SU-DHL-6 (cell line): ENCODE measurements around the gene RNGTT.

Experiments
- H2AFZ ChIP-seq: fragments of 200-600 bp; sonication (generic); 2 replicates; pipeline ENCODE4 v1.6.1; 2014; ENCODE audit warnings: low read depth, mild to moderate bottlenecking, moderate library complexity, mixed read lengths, antibody characterized with exemption, low read length; ENCODE audit not compliant: severe bottlenecking
- H3F3A ChIP-seq: fragments of 200-600 bp; shearing (Covaris generic); 2 replicates; pipeline ENCODE4 v1.6.0; 2016; ENCODE audit warnings: antibody characterized with exemption, mild to moderate bottlenecking; ENCODE audit not compliant: insufficient read depth
- H3K27ac ChIP-seq: fragments of 200-600 bp; sonication (generic); 2 replicates; pipeline ENCODE4 v1.5.1; 2016; ENCODE audit warnings: low read depth, mild to moderate bottlenecking, low read length, moderate library complexity, mixed read lengths
- H3K27me3 ChIP-seq: fragments of 200-600 bp; sonication (generic), shearing (Covaris generic); 2 replicates; pipeline ENCODE4 v1.6.0; 2014; ENCODE audit warnings: mild to moderate bottlenecking, low read length
- H3K36me3 ChIP-seq: fragments of 200-600 bp; sonication (generic); 2 replicates; pipeline ENCODE4 v1.6.1; 2014; ENCODE audit warnings: mild to moderate bottlenecking, low read length, mixed read lengths
- H3K4me2 ChIP-seq: fragments of 300-600, 200-600 bp; shearing (Covaris generic), sonication (generic); 2 replicates; pipeline ENCODE4 v1.6.0; 2014; ENCODE audit warnings: low read length, low read depth, mild to moderate bottlenecking; ENCODE audit not compliant: poor library complexity, severe bottlenecking
- H3K4me3 ChIP-seq: fragments of 200-600 bp; sonication (generic); 2 replicates; pipeline ENCODE4 v1.5.1; 2014; ENCODE audit warnings: antibody characterized with exemption, low read length, mild to moderate bottlenecking, mixed read lengths; ENCODE audit not compliant: insufficient read depth, poor library complexity, severe bottlenecking
- H3K79me2 ChIP-seq: fragments of 200-600 bp; sonication (generic); 2 replicates; pipeline ENCODE4 v1.6.1; 2014; ENCODE audit warnings: mild to moderate bottlenecking, low read length, moderate library complexity; ENCODE audit not compliant: insufficient read depth
- H3K9ac ChIP-seq: fragments of 200-600 bp; sonication (generic); 2 replicates; pipeline ENCODE4 v1.7.0; 2014; ENCODE audit warnings: mild to moderate bottlenecking, low read length
- H3K9me2 ChIP-seq: fragments of 200-600 bp; sonication (generic); replicated peaks from 2 replicates; pipeline ENCODE4 v1.6.1; 2014; ENCODE audit warnings: low read length; ENCODE audit not compliant: insufficient read depth
- H3K9me3 ChIP-seq: fragments of 200-600 bp; sonication (generic); 2 replicates; pipeline ENCODE4 v1.6.1; 2014; ENCODE audit warnings: low read length, mixed read lengths; ENCODE audit not compliant: insufficient read depth
- H4K20me1 ChIP-seq: fragments of 200-600 bp; sonication (generic); 2 replicates; pipeline ENCODE4 v1.6.1; 2014; ENCODE audit warnings: low read depth, mild to moderate bottlenecking, antibody characterized with exemption, low read length, moderate library complexity, mixed read lengths
- EZH2phosphoT487 ChIP-seq: fragments of 200-600 bp; sonication (generic), shearing (Covaris generic); conservative IDR thresholded peaks from 2 replicates; pipeline ENCODE4 v1.6.1; 2018; ENCODE audit warnings: mild to moderate bottlenecking, antibody characterized with exemption, low read length, moderate library complexity, mixed read lengths
- TF ChIP-seq, protein P1 (sequence below): fragments of 200-600 bp; sonication (generic); IDR thresholded peaks from one replicate; pipeline ENCODE4 v1.5.1; 2017; ENCODE audit warnings: antibody characterized with exemption, mild to moderate bottlenecking, low read length, moderate library complexity; ENCODE audit not compliant: insufficient read depth, poor library complexity, severe bottlenecking

The RNGTT gene

DNA sequence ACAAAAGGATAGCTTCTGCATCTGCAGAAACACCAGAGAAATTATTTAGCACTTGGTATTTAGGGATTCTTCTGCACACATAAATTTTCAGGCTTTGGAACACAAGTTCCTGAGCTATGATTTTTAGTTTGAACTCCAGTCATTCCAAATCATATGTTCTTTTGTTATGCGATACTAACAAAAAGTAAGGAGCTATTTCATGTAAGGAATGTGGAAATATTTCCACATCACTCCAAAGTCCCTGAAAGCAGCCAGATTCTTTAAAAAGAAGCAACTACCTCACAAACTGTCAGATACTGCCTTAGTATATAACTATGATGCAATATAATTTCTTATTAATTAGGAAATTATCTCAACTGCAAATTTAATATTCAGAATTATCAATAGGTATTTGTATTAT, 106.9 kb downstream of the RNGTT start:
- H3K36me3 ChIP-seq, result 0 out of 2 replicates have a peak, but pooled peaks cover 3% of the 10 kb centered on the region
- TF ChIP-seq, protein P1, sequence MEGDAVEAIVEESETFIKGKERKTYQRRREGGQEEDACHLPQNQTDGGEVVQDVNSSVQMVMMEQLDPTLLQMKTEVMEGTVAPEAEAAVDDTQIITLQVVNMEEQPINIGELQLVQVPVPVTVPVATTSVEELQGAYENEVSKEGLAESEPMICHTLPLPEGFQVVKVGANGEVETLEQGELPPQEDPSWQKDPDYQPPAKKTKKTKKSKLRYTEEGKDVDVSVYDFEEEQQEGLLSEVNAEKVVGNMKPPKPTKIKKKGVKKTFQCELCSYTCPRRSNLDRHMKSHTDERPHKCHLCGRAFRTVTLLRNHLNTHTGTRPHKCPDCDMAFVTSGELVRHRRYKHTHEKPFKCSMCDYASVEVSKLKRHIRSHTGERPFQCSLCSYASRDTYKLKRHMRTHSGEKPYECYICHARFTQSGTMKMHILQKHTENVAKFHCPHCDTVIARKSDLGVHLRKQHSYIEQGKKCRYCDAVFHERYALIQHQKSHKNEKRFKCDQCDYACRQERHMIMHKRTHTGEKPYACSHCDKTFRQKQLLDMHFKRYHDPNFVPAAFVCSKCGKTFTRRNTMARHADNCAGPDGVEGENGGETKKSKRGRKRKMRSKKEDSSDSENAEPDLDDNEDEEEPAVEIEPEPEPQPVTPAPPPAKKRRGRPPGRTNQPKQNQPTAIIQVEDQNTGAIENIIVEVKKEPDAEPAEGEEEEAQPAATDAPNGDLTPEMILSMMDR, result no peak
- TF ChIP-seq EZH2phosphoT487, result no peak
- H3K27me3 ChIP-seq, result no peaks in the 10 kb centered on the region
- no peaks in the 10 kb centered on the region for H4K20me1 ChIP-seq
- H3K79me2 ChIP-seq, result no peaks in the 10 kb centered on the region
- no peak overlapping the region for H3K9ac ChIP-seq
- no peak overlapping the region for H2AFZ ChIP-seq
- H3K9me3 ChIP-seq, result no peaks in the 10 kb centered on the region
- no peak overlapping the region for H3K4me3 ChIP-seq
- no peak overlapping the region for H3K4me2 ChIP-seq
- H3K9me2 ChIP-seq, result no peaks in the 10 kb centered on the region
- H3K27ac ChIP-seq, result no peak overlapping the region
- no peaks in the 10 kb centered on the region for H3F3A ChIP-seq

- Histone ChIP-seq H2AFZ (no peak overlapping the region), H3K9ac (no peak overlapping the region), H3F3A (peaks cover 3% of the 10 kb centered on the region; the same call in 1 of the 2 replicates), H3K9me3 (no peaks in the 10 kb centered on the region), H3K27me3 (no peaks in the 10 kb centered on the region), H3K4me3 (no peak overlapping the region), H3K36me3 (0 out of 2 replicates have a peak, but pooled peaks cover 3% of the 10 kb centered on the region), H3K9me2 (no peaks in the 10 kb centered on the region), H3K27ac (no peak overlapping the region), H3K4me2 (no peak overlapping the region), H3K79me2 (no peaks in the 10 kb centered on the region), H4K20me1 (no peaks in the 10 kb centered on the region)
- TF ChIP-seq, protein P1, result no peak
- TF ChIP-seq EZH2phosphoT487, result no peak
These were observed 107.8 kb downstream of the RNGTT start for GRCh38 chr6:88855541-88856147.

- Histone ChIP-seq H3K27ac (no peak overlapping the region), H3K79me2 (no peaks in the 10 kb centered on the region), H3K27me3 (no peaks in the 10 kb centered on the region), H3K9me2 (no peaks in the 10 kb centered on the region), H4K20me1 (no peaks in the 10 kb centered on the region), H3K4me2 (no peak overlapping the region), H3K9ac (no peak overlapping the region), H3K36me3 (peaks cover 8% of the 10 kb centered on the region; the same call in 1 of the 2 replicates), H3K9me3 (no peaks in the 10 kb centered on the region), H2AFZ (no peak overlapping the region), H3K4me3 (no peak overlapping the region), H3F3A (peaks cover 17% of the 10 kb centered on the region; the same call in 1 of the 2 replicates)
- TF ChIP-seq, protein P1, result no peak
- TF ChIP-seq EZH2phosphoT487, result no peak
These were observed 110.6 kb downstream of the RNGTT start for GRCh38 chr6:88852775-88853174.
